SH-SY5Y (cell line): ENCODE data around the gene TEAD1.

Source experiments
- GATA2 ChIP-seq: IDR thresholded peaks from 2 replicates; pipeline ENCODE4 v1.6.1; 2011; ENCODE audit warnings: mild to moderate bottlenecking, low read depth, low read length
- GATA3 ChIP-seq: IDR thresholded peaks from 2 replicates; pipeline ENCODE4 v1.6.1; 2011; ENCODE audit warnings: low read depth, mild to moderate bottlenecking, low read length, moderate library complexity

- TF ChIP-seq GATA2 (no peak), GATA3 (no peak)
Measured at GRCh38 chr11:12835286-12835685, 161.1 kb downstream of the TEAD1 start.
